Measurements from ENCODE around the gene CFAP92. TPM values are rescaled to one million over a fixed set of nuclear protein-coding genes. Genes with fewer than 3 reads are reported as not detected.

Gene CFAP92
- total and polyA plus RNA-seq, 11 donors = 0.12 to 1.8 (median 0.36) TPM; not detected in 3

GRCh38 chr3:129001101-129001805 lies 7.4 kb upstream of the CFAP92 start, which contains the start of gene EFCC1:
Gene EFCC1, plus strand, starts transcription at chr3:129001304. Its CDS starts 325 bp downstream, at chr3:129001629.
- Histone ChIP-seq H3K4me1 (peaks cover 3 to 59% (median 25%) of the 10 kb centered on the region in 12 donors), H3K9me3 (no peaks in the 10 kb centered on the region), H3K27ac (peak within 1 kb of the TSS; percentile 51 to 95 (median 84)), H3K36me3 (peaks cover 0 to 1% (median 0%) of the 10 kb centered on the region in 9 donors), H3K4me3 (peak within 1 kb of the TSS; percentile 27 to 84 (median 76)), H3K27me3 (peaks cover 0 to 53% (median 14%) of the 10 kb centered on the region in 9 donors)
- ATAC-seq (peak; percentile 68 to 89 (median 86)), DNase-seq (peak; percentile 79 to 87 (median 86))
- intact Hi-C loops (cut with DNase I) = loop anchor here in 1 of 10 donors (2.0 kb wide), 1 partner anchor 26 kb away; no protein-coding TSS in a partner anchor
- TF ChIP-seq POLR2A (IDR thresholded peaks at IDR 0.05) = peak in 1 of 2 donors; percentile 56
- TF ChIP-seq, protein P1, sequence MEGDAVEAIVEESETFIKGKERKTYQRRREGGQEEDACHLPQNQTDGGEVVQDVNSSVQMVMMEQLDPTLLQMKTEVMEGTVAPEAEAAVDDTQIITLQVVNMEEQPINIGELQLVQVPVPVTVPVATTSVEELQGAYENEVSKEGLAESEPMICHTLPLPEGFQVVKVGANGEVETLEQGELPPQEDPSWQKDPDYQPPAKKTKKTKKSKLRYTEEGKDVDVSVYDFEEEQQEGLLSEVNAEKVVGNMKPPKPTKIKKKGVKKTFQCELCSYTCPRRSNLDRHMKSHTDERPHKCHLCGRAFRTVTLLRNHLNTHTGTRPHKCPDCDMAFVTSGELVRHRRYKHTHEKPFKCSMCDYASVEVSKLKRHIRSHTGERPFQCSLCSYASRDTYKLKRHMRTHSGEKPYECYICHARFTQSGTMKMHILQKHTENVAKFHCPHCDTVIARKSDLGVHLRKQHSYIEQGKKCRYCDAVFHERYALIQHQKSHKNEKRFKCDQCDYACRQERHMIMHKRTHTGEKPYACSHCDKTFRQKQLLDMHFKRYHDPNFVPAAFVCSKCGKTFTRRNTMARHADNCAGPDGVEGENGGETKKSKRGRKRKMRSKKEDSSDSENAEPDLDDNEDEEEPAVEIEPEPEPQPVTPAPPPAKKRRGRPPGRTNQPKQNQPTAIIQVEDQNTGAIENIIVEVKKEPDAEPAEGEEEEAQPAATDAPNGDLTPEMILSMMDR (IDR thresholded peaks at IDR 0.05) = peak in 1 of 12 donors; percentile 10
- 0 to 1% (median 1%) methylated on average over 30 to 74 of the region's 74 CpGs for WGBS, 4 donors

GRCh38 chr3:129000742-129001100 lies 6.8 kb upstream of the CFAP92 start:
- WGBS, 4 donors = 6 to 15% (median 12%) methylated on average over 12 to 15 of the region's 15 CpGs
- Histone ChIP-seq H3K4me3 (peak overlapping the region; percentile 27 to 84 (median 76)), H3K4me1 (peaks cover 3 to 54% (median 22%) of the 10 kb centered on the region in 12 donors), H3K9me3 (no peaks in the 10 kb centered on the region), H3K27ac (peak overlapping the region; percentile 51 to 95 (median 84)), H3K36me3 (no peaks in the 10 kb centered on the region), H3K27me3 (peaks cover 0 to 49% (median 14%) of the 10 kb centered on the region in 9 donors)
- ATAC-seq (peak in 3 of 4 donors; percentile 4 to 19 (median 9)), DNase-seq (no peak)
- intact Hi-C loops (cut with DNase I) = loop anchor here in 1 of 10 donors (2.0 kb wide), 1 partner anchor 26 kb away; no protein-coding TSS in a partner anchor
- TF ChIP-seq, protein P1 (IDR thresholded peaks at IDR 0.05) = no peak
- no peak for TF ChIP-seq POLR2A (IDR thresholded peaks at IDR 0.05)

GRCh38 chr3:128999102-128999501 lies 5.2 kb upstream of the CFAP92 start:
- no peak for TF ChIP-seq POLR2A (IDR thresholded peaks at IDR 0.05)
- TF ChIP-seq, protein P1 (IDR thresholded peaks at IDR 0.05) = no peak
- H3K4me1 ChIP-seq = peaks cover 0 to 44% (median 20%) of the 10 kb centered on the region in 12 donors
- DNase-seq (no peak), ATAC-seq (no peak)
- H3K27me3 ChIP-seq = peaks cover 0 to 45% (median 14%) of the 10 kb centered on the region in 9 donors
- intact Hi-C loops (cut with DNase I) = no loop called here
- H3K36me3 ChIP-seq = no peaks in the 10 kb centered on the region
- no peak overlapping the region for H3K27ac ChIP-seq
- 63 to 82% (median 80%) methylated on average over 5 of the region's 5 CpGs for WGBS, 4 donors
- H3K9me3 ChIP-seq = no peaks in the 10 kb centered on the region
- H3K4me3 ChIP-seq = no peak overlapping the region

- ATAC-seq (no peak), DNase-seq (no peak)
- no peaks in the 10 kb centered on the region for H3K36me3 ChIP-seq
- TF ChIP-seq, protein P1 (IDR thresholded peaks at IDR 0.05) = no peak
- TF ChIP-seq POLR2A (IDR thresholded peaks at IDR 0.05) = no peak
- H3K27me3 ChIP-seq = peaks cover 0 to 40% (median 11%) of the 10 kb centered on the region in 9 donors
- peaks cover 0 to 44% (median 24%) of the 10 kb centered on the region in 12 donors for H3K4me1 ChIP-seq
- no peak overlapping the region for H3K27ac ChIP-seq
- H3K4me3 ChIP-seq = no peak overlapping the region
- no peaks in the 10 kb centered on the region for H3K9me3 ChIP-seq
- 67 to 87% (median 84%) methylated on average over 3 of the region's 3 CpGs for WGBS, 4 donors
- intact Hi-C loops (cut with DNase I) = no loop called here
Measured at GRCh38 chr3:128998561-128998960, 4.7 kb upstream of the CFAP92 start.

Measured in heart left ventricle (tissue), 16 donors.